Esophagus muscularis mucosa (tissue), 4 donors: Measurements from ENCODE around the gene GSTO1. TPM values are rescaled to one million over a fixed set of nuclear protein-coding genes. Genes with fewer than 3 reads are reported as not detected.
"Not testable (repeated sequence)": the region's sequence is repeated elsewhere in the genome, so short reads cannot be mapped to it uniquely, and the experiment has no call there.

Experiments
- DNase-seq: peaks from one replicate; pipeline ENCODE4 v3.0.0-alpha.2; 2017; ENCODE audit errors: extremely low spot score
- H3K27ac ChIP-seq, 4 donors: fragments of 200-600 bp; sonication (generic); replicated peaks in 1 of 4; 1 replicate in 3 of 4; 2 replicates in 1 of 4; pipeline ENCODE4 v1.5.1; 2016 to 2019; ENCODE audit warnings: mild to moderate bottlenecking in 1 of 4
- H3K27me3 ChIP-seq, 4 donors: fragments of 200-600 bp; sonication (generic); one replicate each; pipeline versions ENCODE4 v1.5.1 to v1.6.0; 2016 to 2019
- H3K36me3 ChIP-seq, 4 donors: fragments of 200-600 bp; sonication (generic); one replicate each; pipeline ENCODE4 v1.5.1; 2016 to 2019
- H3K4me1 ChIP-seq, 4 donors: fragments of 200-600 bp; sonication (generic); one replicate each; pipeline ENCODE4 v1.5.1; 2016 to 2019
- H3K4me3 ChIP-seq, 4 donors: fragments of 200-600 bp; sonication (generic); 1 replicate in 2 of 4; 2 replicates in 2 of 4; pipeline ENCODE4 v1.5.1; 2016 to 2019; ENCODE audit warnings: mild to moderate bottlenecking in 4 of 4, moderate library complexity in 1 of 4
- H3K9me3 ChIP-seq, 4 donors: fragments of 200-600 bp; sonication (generic); 1 replicate in 3 of 4; 2 replicates in 1 of 4; pipeline ENCODE4 v1.5.1; 2016 to 2019
- EP300 ChIP-seq: sonication (generic); formaldehyde crosslinking; IDR thresholded peaks from one replicate; pipeline ENCODE4 v1.6.1; 2017; ENCODE audit warnings: antibody characterized with exemption
- POLR2A ChIP-seq: fragments of 450-650 bp; IDR thresholded peaks from one replicate; pipeline ENCODE4 v1.6.1; 2017; ENCODE audit warnings: antibody characterized with exemption, moderate library complexity, mild to moderate bottlenecking, low read depth
- POLR2AphosphoS5 ChIP-seq, 2 donors: sonication (generic); formaldehyde crosslinking; IDR thresholded peaks; one replicate each; pipeline ENCODE4 v1.6.1; 2017; ENCODE audit warnings: antibody characterized with exemption in 2 of 2
- WGBS: methylation state at CpG from one replicate; pipeline ENCODE4 v1.1.5; 2018; 5-methylcytosine and 5-hydroxymethylcytosine counted together
- intact Hi-C: fragments of 100-400 bp; cut with DNase I; formaldehyde crosslinking; loops from one replicate; pipeline ENCODE4 v1.15.1; 2023
- total RNA-seq, 4 donors: library from RNA; depleted of rRNA; stranded (reverse); fragments of >200 nt; gene quantifications; one replicate each; pipeline versions ENCODE4 v1.1.0 to v1.2.1, GENCODE V29; 2016
- TF ChIP-seq, protein P1 (sequence below), 3 experiments: fragments of 200-600 bp in 2 of 3; fragments of 450-650 bp in 1 of 3; sonication (generic) in 2 of 3; IDR thresholded peaks; one replicate each; pipeline ENCODE4 v1.5.1; 2017 to 2019; ENCODE audit warnings: antibody characterized with exemption in 3 of 3, mild to moderate bottlenecking in 2 of 3, moderate library complexity in 1 of 3

The GSTO1 gene
- total RNA-seq, 4 donors from 2014 or later = 123 to 172 (median 152) TPM

- no peak overlapping the region for H3K4me3 ChIP-seq
- H3K27me3 ChIP-seq = no peaks in the 10 kb centered on the region
- no peaks in the 10 kb centered on the region for H3K4me1 ChIP-seq
- no peaks in the 10 kb centered on the region for H3K36me3 ChIP-seq
- DNase-seq = no peak
- TF ChIP-seq EP300 (no peak), POLR2A (no peak), POLR2AphosphoS5 (IDR thresholded peaks at IDR 0.05) (no peak)
- TF ChIP-seq, protein P1, sequence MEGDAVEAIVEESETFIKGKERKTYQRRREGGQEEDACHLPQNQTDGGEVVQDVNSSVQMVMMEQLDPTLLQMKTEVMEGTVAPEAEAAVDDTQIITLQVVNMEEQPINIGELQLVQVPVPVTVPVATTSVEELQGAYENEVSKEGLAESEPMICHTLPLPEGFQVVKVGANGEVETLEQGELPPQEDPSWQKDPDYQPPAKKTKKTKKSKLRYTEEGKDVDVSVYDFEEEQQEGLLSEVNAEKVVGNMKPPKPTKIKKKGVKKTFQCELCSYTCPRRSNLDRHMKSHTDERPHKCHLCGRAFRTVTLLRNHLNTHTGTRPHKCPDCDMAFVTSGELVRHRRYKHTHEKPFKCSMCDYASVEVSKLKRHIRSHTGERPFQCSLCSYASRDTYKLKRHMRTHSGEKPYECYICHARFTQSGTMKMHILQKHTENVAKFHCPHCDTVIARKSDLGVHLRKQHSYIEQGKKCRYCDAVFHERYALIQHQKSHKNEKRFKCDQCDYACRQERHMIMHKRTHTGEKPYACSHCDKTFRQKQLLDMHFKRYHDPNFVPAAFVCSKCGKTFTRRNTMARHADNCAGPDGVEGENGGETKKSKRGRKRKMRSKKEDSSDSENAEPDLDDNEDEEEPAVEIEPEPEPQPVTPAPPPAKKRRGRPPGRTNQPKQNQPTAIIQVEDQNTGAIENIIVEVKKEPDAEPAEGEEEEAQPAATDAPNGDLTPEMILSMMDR (IDR thresholded peaks at IDR 0.05) = no peak
- intact Hi-C loops = no loop called here
- no peaks in the 10 kb centered on the region for H3K9me3 ChIP-seq
- H3K27ac ChIP-seq = no peak overlapping the region
- 80% methylated on average over 3 of the region's 3 CpGs for WGBS
Measured at GRCh38 chr10:104247513-104248146, 7.1 kb upstream of the GSTO1 start.

DNA sequence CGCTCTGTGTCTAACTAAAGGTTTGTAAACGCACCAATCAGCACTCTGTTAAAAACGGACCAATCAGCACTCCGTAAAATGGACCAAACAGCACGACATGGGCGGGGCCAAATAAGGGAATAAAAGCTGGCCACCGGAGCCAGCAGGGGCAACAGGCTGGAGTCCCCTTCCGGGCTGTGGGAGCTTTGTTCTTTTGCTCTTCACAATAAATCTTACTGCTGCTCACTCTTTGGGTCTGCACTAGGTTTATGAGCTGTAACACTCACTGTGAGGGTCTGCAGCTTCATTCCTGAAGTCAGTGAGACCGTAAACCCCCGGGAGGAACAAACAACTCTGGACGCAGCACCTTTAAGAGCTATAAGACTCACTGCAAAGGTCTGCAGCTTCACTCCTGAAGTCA lies 5.8 kb upstream of the GSTO1 start:
- H3K27me3 ChIP-seq, H3K9me3 ChIP-seq, H3K4me1 ChIP-seq, DNase-seq, H3K36me3 ChIP-seq, H3K4me3 ChIP-seq, intact Hi-C loops, H3K27ac ChIP-seq: not testable (repeated sequence)
- 93% methylated on average over 11 of the region's 11 CpGs for WGBS

GRCh38 chr10:104250371-104250770 lies 4.3 kb upstream of the GSTO1 start:
- TF ChIP-seq POLR2AphosphoS5 (IDR thresholded peaks at IDR 0.05) = no peak
- TF ChIP-seq, protein P1 (IDR thresholded peaks at IDR 0.05) = no peak
- no peak for TF ChIP-seq POLR2A
- TF ChIP-seq EP300 = no peak
- H3K27me3 ChIP-seq = no peaks in the 10 kb centered on the region
- peaks cover 0 to 11% (median 9%) of the 10 kb centered on the region in 4 donors for H3K4me1 ChIP-seq
- H3K9me3 ChIP-seq = no peaks in the 10 kb centered on the region
- no peak overlapping the region for H3K4me3 ChIP-seq
- DNase-seq = no peak
- no peak overlapping the region for H3K27ac ChIP-seq
- intact Hi-C loops = no loop called here
- WGBS = 79% methylated on average over 1 of the region's 1 CpG
- no peaks in the 10 kb centered on the region for H3K36me3 ChIP-seq

- Histone ChIP-seq H3K4me3 (no peak overlapping the region), H3K9me3 (no peaks in the 10 kb centered on the region), H3K4me1 (peaks cover 4 to 19% (median 17%) of the 10 kb centered on the region in 4 donors), H3K27ac (no peak overlapping the region), H3K27me3 (no peaks in the 10 kb centered on the region), H3K36me3 (no peaks in the 10 kb centered on the region)
- WGBS = 96% methylated on average over 6 of the region's 6 CpGs
- intact Hi-C loops = no loop called here
- no peak for DNase-seq
- TF ChIP-seq EP300 (no peak), POLR2A (no peak), POLR2AphosphoS5 (IDR thresholded peaks at IDR 0.05) (no peak)
- TF ChIP-seq, protein P1 (IDR thresholded peaks at IDR 0.05) = no peak
Measured at GRCh38 chr10:104251443-104251842, 3.2 kb upstream of the GSTO1 start.

DNA sequence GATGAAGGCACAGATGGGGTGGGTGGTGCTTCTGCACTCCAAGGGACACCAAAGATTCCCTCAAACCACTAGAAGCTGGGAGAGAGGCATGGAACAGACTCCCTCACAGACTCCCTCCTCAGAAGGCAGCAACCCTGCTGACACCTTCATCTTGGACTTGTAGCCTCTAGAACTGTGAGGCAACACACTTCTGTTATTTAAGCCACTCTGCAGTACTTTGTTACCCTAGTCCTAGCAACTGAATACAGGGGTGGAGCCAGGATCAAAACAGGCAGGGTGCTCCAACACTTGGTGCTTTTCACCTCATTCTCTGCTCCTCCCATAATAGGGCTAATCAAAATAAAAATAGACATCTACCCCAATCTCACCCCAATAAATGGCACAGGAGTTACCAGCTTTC lies 2.3 kb upstream of the GSTO1 start:
- no peak overlapping the region for H3K27ac ChIP-seq
- H3K9me3 ChIP-seq = no peaks in the 10 kb centered on the region
- H3K27me3 ChIP-seq = no peaks in the 10 kb centered on the region
- intact Hi-C loops = no loop called here
- DNase-seq = no peak
- H3K4me3 ChIP-seq = no peak overlapping the region
- peaks cover 0 to 3% (median 1%) of the 10 kb centered on the region in 4 donors for H3K36me3 ChIP-seq
- peaks cover 13 to 28% (median 26%) of the 10 kb centered on the region in 4 donors for H3K4me1 ChIP-seq
- TF ChIP-seq, protein P1 (IDR thresholded peaks at IDR 0.05) = no peak
- TF ChIP-seq POLR2A (no peak), EP300 (no peak), POLR2AphosphoS5 (IDR thresholded peaks at IDR 0.05) (no peak)
